ENCODE results near the gene ZNF213. TPM values are rescaled to one million over a fixed set of nuclear protein-coding genes. Genes with fewer than 3 reads are reported as not detected.

The ZNF213 gene
- total and polyA plus RNA-seq, 2 donors (not counting 1 experiment from before 2014, with no cell fraction given): 0.43 to 8.8 TPM

- Histone ChIP-seq H3K4me2 (ENCODE audit: extremely low read depth, insufficient read depth, low read length) (no peak overlapping the region), H3K36me3 (ENCODE audit: control insufficient read depth, insufficient read depth, low read length) (no peaks in the 10 kb centered on the region)
- TF ChIP-seq CTCF (conservative IDR thresholded peaks at IDR 0.05 in 1 of 2, IDR thresholded peaks at IDR 0.05 in 1 of 2; ENCODE audit: low read depth in 1 of 2, low read length in 2 of 2): no peak
- TF ChIP-seq EZH2 (IDR thresholded peaks at IDR 0.05; ENCODE audit: low read length, missing control alignments): no peak
Measured at GRCh38 chr16:3096362-3096761, 38.5 kb upstream of the ZNF213 start.

DNA sequence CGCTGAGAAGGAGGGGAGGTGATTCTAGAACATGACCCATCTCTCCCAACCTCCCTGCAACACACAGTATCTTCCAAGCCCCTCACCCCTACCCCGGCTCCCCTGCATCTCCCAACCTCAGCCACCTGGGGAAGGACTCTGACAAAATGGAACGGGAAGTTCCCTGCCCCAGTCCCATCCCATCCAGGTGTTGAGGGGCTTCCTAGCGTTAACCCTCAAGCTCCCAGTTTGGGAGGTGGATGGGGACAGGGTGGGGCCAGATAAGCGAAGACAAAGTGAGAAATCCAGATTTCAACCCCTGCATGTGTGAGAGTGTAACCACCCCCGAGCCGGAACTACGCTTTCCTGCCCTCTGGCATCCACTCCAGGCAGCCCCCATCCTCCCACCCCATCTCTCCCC, 37.6 kb upstream of the ZNF213 start:
- H3K4me1 ChIP-seq (ENCODE audit: control insufficient read depth, extremely low read depth, insufficient read depth, low read length): peaks cover 3% of the 10 kb centered on the region
- no peaks in the 10 kb centered on the region for H3K9me3 ChIP-seq (ENCODE audit: control insufficient read depth, insufficient read depth, low read depth, low read length)
- TF ChIP-seq EZH2 (IDR thresholded peaks at IDR 0.05; ENCODE audit: low read length, missing control alignments) (no peak), CTCF (conservative IDR thresholded peaks at IDR 0.05 in 1 of 2, IDR thresholded peaks at IDR 0.05 in 1 of 2; ENCODE audit: low read depth in 1 of 2, low read length in 2 of 2) (no peak)
- H3K27me3 ChIP-seq (ENCODE audit: control insufficient read depth, insufficient read depth, low read length): peaks cover 18% of the 10 kb centered on the region
- no peak overlapping the region for H3K4me2 ChIP-seq (ENCODE audit: extremely low read depth, insufficient read depth, low read length)
- H3K9ac ChIP-seq (ENCODE audit: insufficient read depth, low read length): no peak overlapping the region
- no peak overlapping the region for H3K27ac ChIP-seq (ENCODE audit: insufficient read depth, low read length)
- H3K79me2 ChIP-seq (ENCODE audit: control insufficient read depth, insufficient read depth, low read length): no peaks in the 10 kb centered on the region
- no peaks in the 10 kb centered on the region for H3K36me3 ChIP-seq (ENCODE audit: control insufficient read depth, insufficient read depth, low read length)
- no peak overlapping the region for H2AFZ ChIP-seq (ENCODE audit: low read length)
- DNase-seq (ENCODE audit: low read depth in 2 of 2): no peak
- H3K4me3 ChIP-seq (replicated peaks in 1 of 4; ENCODE audit: control extremely low read depth in 1 of 4, insufficient read depth in 1 of 4, low read depth in 3 of 4, low read length in 4 of 4): no peak overlapping the region
- H4K20me1 ChIP-seq (ENCODE audit: control insufficient read depth, extremely low read depth, insufficient read depth, low read length): no peaks in the 10 kb centered on the region

More at GRCh38 chr16:3096362-3096761, 38.5 kb upstream of the ZNF213 start:
- Histone ChIP-seq H3K4me1 (ENCODE audit: control insufficient read depth, extremely low read depth, insufficient read depth, low read length) (peaks cover 3% of the 10 kb centered on the region), H2AFZ (ENCODE audit: low read length) (no peak overlapping the region), H3K27me3 (ENCODE audit: control insufficient read depth, insufficient read depth, low read length) (peaks cover 20% of the 10 kb centered on the region), H3K9me3 (ENCODE audit: control insufficient read depth, insufficient read depth, low read depth, low read length) (no peaks in the 10 kb centered on the region), H3K27ac (ENCODE audit: insufficient read depth, low read length) (no peak overlapping the region), H3K79me2 (ENCODE audit: control insufficient read depth, insufficient read depth, low read length) (no peaks in the 10 kb centered on the region), H4K20me1 (ENCODE audit: control insufficient read depth, extremely low read depth, insufficient read depth, low read length) (no peaks in the 10 kb centered on the region), H3K4me3 (replicated peaks in 1 of 4; ENCODE audit: control extremely low read depth in 1 of 4, insufficient read depth in 1 of 4, low read depth in 3 of 4, low read length in 4 of 4) (no peak overlapping the region), H3K9ac (ENCODE audit: insufficient read depth, low read length) (no peak overlapping the region)
- DNase-seq (ENCODE audit: low read depth in 2 of 2): no peak

- Histone ChIP-seq H3K27ac (ENCODE audit: insufficient read depth, low read length) (no peak within 1 kb of the TSS), H3K4me3 (replicated peaks in 1 of 4; ENCODE audit: control extremely low read depth in 1 of 4, insufficient read depth in 1 of 4, low read depth in 3 of 4, low read length in 4 of 4) (peak within 1 kb of the TSS in 2 of 4 experiments; percentile 18 to 27), H4K20me1 (ENCODE audit: control insufficient read depth, extremely low read depth, insufficient read depth, low read length) (no peaks in the 10 kb centered on the region), H2AFZ (ENCODE audit: low read length) (peak within 1 kb of the TSS; percentile 58), H3K27me3 (ENCODE audit: control insufficient read depth, insufficient read depth, low read length) (peaks cover 12% of the 10 kb centered on the region), H3K9me3 (ENCODE audit: control insufficient read depth, insufficient read depth, low read depth, low read length) (no peaks in the 10 kb centered on the region), H3K4me2 (ENCODE audit: extremely low read depth, insufficient read depth, low read length) (peak within 1 kb of the TSS; percentile 70), H3K9ac (ENCODE audit: insufficient read depth, low read length) (no peak within 1 kb of the TSS), H3K4me1 (ENCODE audit: control insufficient read depth, extremely low read depth, insufficient read depth, low read length) (peaks cover 3% of the 10 kb centered on the region), H3K79me2 (ENCODE audit: control insufficient read depth, insufficient read depth, low read length) (no peaks in the 10 kb centered on the region), H3K36me3 (ENCODE audit: control insufficient read depth, insufficient read depth, low read length) (no peaks in the 10 kb centered on the region)
- no peak for TF ChIP-seq CTCF (conservative IDR thresholded peaks at IDR 0.05 in 1 of 2, IDR thresholded peaks at IDR 0.05 in 1 of 2; ENCODE audit: low read depth in 1 of 2, low read length in 2 of 2)
- no peak for TF ChIP-seq EZH2 (IDR thresholded peaks at IDR 0.05; ENCODE audit: low read length, missing control alignments)
- no peak for DNase-seq (ENCODE audit: low read depth in 2 of 2)
Measured at GRCh38 chr16:3098459-3099394, 36.1 kb upstream of the ZNF213 start, which contains the start of gene ZSCAN10. ZSCAN10 (minus strand) TSS chr16:3099294; CDS start chr16:3092937, 6,357 bp downstream.
